ENCODE results near the gene MYOD1.

The MYOD1 gene

GRCh38 chr11:17719028-17719937 is at the start of gene MYOD1:
TSS of gene MYOD1 (plus strand) at chr11:17719571. CDS start at chr11:17719783, 212 bp downstream.
- peak; percentile 76 for DNase-seq

- no peak for DNase-seq
These were observed 46.9 kb upstream of the MYOD1 start for GRCh38 chr11:17672469-17672868.

GRCh38 chr11:17673951-17674350 is 45.4 kb upstream of the MYOD1 start:
- no peak for DNase-seq

- DNase-seq, result no peak
These were observed 36.5 kb upstream of the MYOD1 start for GRCh38 chr11:17682848-17683247.

- DNase-seq, result no peak
These were observed 35.8 kb upstream of the MYOD1 start for GRCh38 chr11:17683377-17684161.

- DNase-seq, result no peak
These were observed 34.8 kb upstream of the MYOD1 start for GRCh38 chr11:17684550-17684949.

GRCh38 chr11:17686231-17686980 is 33.0 kb upstream of the MYOD1 start:
- DNase-seq, result no peak

GRCh38 chr11:17687946-17688670 is 31.3 kb upstream of the MYOD1 start:
- DNase-seq, result peak; percentile 61

GRCh38 chr11:17691550-17691949 is 27.8 kb upstream of the MYOD1 start:
- DNase-seq, result no peak

- no peak for DNase-seq
These were observed 27.4 kb upstream of the MYOD1 start for GRCh38 chr11:17691976-17692375.

- no peak for DNase-seq
These were observed 26.4 kb upstream of the MYOD1 start for GRCh38 chr11:17692931-17693330.

GRCh38 chr11:17693531-17693930 is 25.8 kb upstream of the MYOD1 start:
- DNase-seq, result no peak

GRCh38 chr11:17694494-17695110 is 24.8 kb upstream of the MYOD1 start:
- DNase-seq, result no peak

- no peak for DNase-seq
These were observed 23.6 kb upstream of the MYOD1 start for GRCh38 chr11:17695454-17696441.

GRCh38 chr11:17696741-17697140 is 22.6 kb upstream of the MYOD1 start:
- no peak for DNase-seq

- DNase-seq, result no peak
These were observed 22.0 kb upstream of the MYOD1 start for GRCh38 chr11:17697175-17697949.

GRCh38 chr11:17699147-17700114 is 19.9 kb upstream of the MYOD1 start:
- DNase-seq, result peak; percentile 80

- no peak for DNase-seq
These were observed 18.4 kb upstream of the MYOD1 start for GRCh38 chr11:17700991-17701390.

GRCh38 chr11:17702876-17703275 is 16.5 kb upstream of the MYOD1 start:
- no peak for DNase-seq
